Adipocyte (in vitro differentiated cells): ENCODE data around the gene CYB561.
A peak's percentile ranks its signal among the peaks of the same experiment; 100 is the strongest.
"Not testable (repeated sequence)": the region's sequence is repeated elsewhere in the genome, so short reads cannot be mapped to it uniquely, and the experiment has no call there.

ENCODE experiments used
- DNase-seq: peaks from one replicate; pipeline ENCODE4 v3.0.0-alpha.2; 2015; ENCODE audit warnings: low read depth
- H3K27me3 ChIP-seq: replicated peaks from 2 replicates; pipeline ENCODE4 v1.7.0; 2013; ENCODE audit warnings: mild to moderate bottlenecking, low read length, moderate library complexity; ENCODE audit not compliant: control insufficient read depth, insufficient read depth
- H3K36me3 ChIP-seq: 2 replicates; pipeline ENCODE4 v1.7.0; 2013; ENCODE audit warnings: low read length, mild to moderate bottlenecking, moderate library complexity; ENCODE audit not compliant: control insufficient read depth, insufficient read depth, severe bottlenecking
- H3K4me1 ChIP-seq: 2 replicates; pipeline ENCODE4 v1.7.0; 2013; ENCODE audit warnings: mild to moderate bottlenecking, low read length, moderate library complexity; ENCODE audit not compliant: control insufficient read depth, insufficient read depth
- H3K4me3 ChIP-seq: 2 replicates; pipeline ENCODE4 v1.7.0; 2013; ENCODE audit warnings: mild to moderate bottlenecking, low read length, moderate library complexity
- H3K9ac ChIP-seq: 2 replicates; pipeline ENCODE4 v1.7.0; 2013; ENCODE audit warnings: mild to moderate bottlenecking, low read length, moderate library complexity
- H3K9me3 ChIP-seq: 2 replicates; pipeline ENCODE4 v1.7.0; 2013; ENCODE audit warnings: mild to moderate bottlenecking, low read length, moderate library complexity; ENCODE audit not compliant: control insufficient read depth

CYB561 gene

GRCh38 chr17:63477480-63478440, 31.7 kb upstream of the CYB561 start:
- Histone ChIP-seq H3K27me3 (no peaks in the 10 kb centered on the region), H3K4me3 (peak overlapping the region; percentile 76), H3K4me1 (peaks cover 14% of the 10 kb centered on the region), H3K9ac (peak overlapping the region; percentile 70), H3K9me3 (no peaks in the 10 kb centered on the region), H3K36me3 (no peaks in the 10 kb centered on the region)
- DNase-seq, result peak; percentile 6

- peak within 1 kb of the TSS; percentile 76 for H3K4me3 ChIP-seq
- no peaks in the 10 kb centered on the region for H3K27me3 ChIP-seq
- H3K9me3 ChIP-seq, result no peaks in the 10 kb centered on the region
- peak; percentile 66 for DNase-seq
- peaks cover 14% of the 10 kb centered on the region for H3K4me1 ChIP-seq
- no peaks in the 10 kb centered on the region for H3K36me3 ChIP-seq
- H3K9ac ChIP-seq, result peak within 1 kb of the TSS; percentile 70
These were observed 30.9 kb upstream of the CYB561 start, which contains the start of gene ACE for GRCh38 chr17:63476854-63477479. TSS of gene ACE (plus strand) at chr17:63477061. CDS start at chr17:63477095, 34 bp downstream.

- H3K9ac ChIP-seq, result no peak overlapping the region
- no peaks in the 10 kb centered on the region for H3K27me3 ChIP-seq
- H3K4me1 ChIP-seq, result peaks cover 14% of the 10 kb centered on the region
- H3K9me3 ChIP-seq, result no peaks in the 10 kb centered on the region
- DNase-seq, result peak; percentile 34
- no peaks in the 10 kb centered on the region for H3K36me3 ChIP-seq
- peak overlapping the region; percentile 76 for H3K4me3 ChIP-seq
These were observed 30.4 kb upstream of the CYB561 start for GRCh38 chr17:63476459-63476853.

GRCh38 chr17:63475491-63476412, 29.6 kb upstream of the CYB561 start:
- Histone ChIP-seq H3K9ac (no peak overlapping the region), H3K4me3 (no peak overlapping the region), H3K9me3 (no peaks in the 10 kb centered on the region), H3K36me3 (no peaks in the 10 kb centered on the region), H3K4me1 (peaks cover 14% of the 10 kb centered on the region), H3K27me3 (no peaks in the 10 kb centered on the region)
- DNase-seq, result no peak

GRCh38 chr17:63474586-63475460, 28.7 kb upstream of the CYB561 start:
- Histone ChIP-seq H3K4me1 (peaks cover 14% of the 10 kb centered on the region), H3K9ac (no peak overlapping the region), H3K9me3 (no peaks in the 10 kb centered on the region), H3K36me3 (no peaks in the 10 kb centered on the region), H3K4me3 (no peak overlapping the region), H3K27me3 (no peaks in the 10 kb centered on the region)
- no peak for DNase-seq

GRCh38 chr17:63474174-63474573, 28.1 kb upstream of the CYB561 start:
- H3K9ac ChIP-seq, result no peak overlapping the region
- H3K4me3 ChIP-seq, result no peak overlapping the region
- peaks cover 14% of the 10 kb centered on the region for H3K4me1 ChIP-seq
- H3K9me3 ChIP-seq, result no peaks in the 10 kb centered on the region
- H3K27me3 ChIP-seq, result no peaks in the 10 kb centered on the region
- no peaks in the 10 kb centered on the region for H3K36me3 ChIP-seq
- DNase-seq, result no peak

GRCh38 chr17:63468099-63468498, 22.0 kb upstream of the CYB561 start:
- not testable (repeated sequence) for DNase-seq, H3K4me3 ChIP-seq, H3K36me3 ChIP-seq, H3K9ac ChIP-seq, H3K4me1 ChIP-seq, H3K9me3 ChIP-seq, H3K27me3 ChIP-seq

- H3K9me3 ChIP-seq, result no peaks in the 10 kb centered on the region
- no peak for DNase-seq
- peaks cover 12% of the 10 kb centered on the region for H3K4me1 ChIP-seq
- H3K9ac ChIP-seq, result no peak overlapping the region
- H3K36me3 ChIP-seq, result no peaks in the 10 kb centered on the region
- H3K4me3 ChIP-seq, result no peak overlapping the region
- H3K27me3 ChIP-seq, result no peaks in the 10 kb centered on the region
These were observed 18.7 kb upstream of the CYB561 start for GRCh38 chr17:63464691-63465236.

- no peak overlapping the region for H3K4me3 ChIP-seq
- H3K9me3 ChIP-seq, result no peaks in the 10 kb centered on the region
- H3K36me3 ChIP-seq, result no peaks in the 10 kb centered on the region
- no peak for DNase-seq
- H3K27me3 ChIP-seq, result no peaks in the 10 kb centered on the region
- H3K9ac ChIP-seq, result no peak overlapping the region
- peaks cover 13% of the 10 kb centered on the region for H3K4me1 ChIP-seq
These were observed 17.7 kb upstream of the CYB561 start for GRCh38 chr17:63463771-63464170.

- H3K27me3 ChIP-seq, result no peaks in the 10 kb centered on the region
- no peak overlapping the region for H3K4me3 ChIP-seq
- DNase-seq, result no peak
- peaks cover 18% of the 10 kb centered on the region for H3K4me1 ChIP-seq
- no peak overlapping the region for H3K9ac ChIP-seq
- no peaks in the 10 kb centered on the region for H3K9me3 ChIP-seq
- H3K36me3 ChIP-seq, result no peaks in the 10 kb centered on the region
These were observed 13.9 kb upstream of the CYB561 start for GRCh38 chr17:63460018-63460417.
